Measurements from ENCODE around the gene RTN4R. TPM values are rescaled to one million over a fixed set of nuclear protein-coding genes. Genes with fewer than 3 reads are reported as not detected.
"Not testable (repeated sequence)": the region's sequence is repeated elsewhere in the genome, so short reads cannot be mapped to it uniquely, and the experiment has no call there.

Gene RTN4R
- total and polyA plus RNA-seq, 2 donors (not counting 1 experiment from before 2014, with no cell fraction given) = 0.42 to 0.79 TPM

DNA sequence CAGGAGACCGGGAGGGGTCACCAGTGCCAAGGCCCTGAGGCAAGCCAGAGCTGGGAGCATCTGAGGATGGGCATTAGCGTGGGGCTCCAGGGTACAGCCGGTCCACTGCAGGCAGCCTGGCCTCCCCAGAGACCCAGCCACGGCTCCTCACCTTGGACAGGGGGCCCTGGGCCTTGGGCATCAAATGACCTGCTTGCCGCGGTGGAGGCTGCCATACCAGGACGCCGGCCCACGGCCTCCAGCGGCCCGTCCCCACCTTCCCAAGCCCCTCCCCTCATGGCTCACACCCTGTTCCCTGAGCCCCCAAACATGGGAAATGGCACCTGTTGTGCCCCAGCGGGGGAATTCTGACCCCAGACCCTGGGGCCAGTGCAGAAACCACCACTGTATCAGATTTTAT is 12.7 kb upstream of the RTN4R start:
- DNase-seq (no peak), ATAC-seq (ENCODE audit: low read depth) (no peak)
- POLR2A ChIA-PET = no interaction called here
- Histone ChIP-seq H3K4me2 (replicated peaks; ENCODE audit: low read depth, low read length, poor library complexity, severe bottlenecking) (no peak overlapping the region), H3K79me2 (ENCODE audit: control insufficient read depth, insufficient read depth, low read length) (no peaks in the 10 kb centered on the region), H3K4me1 (ENCODE audit: control insufficient read depth in 2 of 2, insufficient read depth in 2 of 2, low read length in 2 of 2) (no peaks in the 10 kb centered on the region), H3K27me3 (replicated peaks in 1 of 4; ENCODE audit: control extremely low read depth in 1 of 4, control insufficient read depth in 3 of 4, insufficient read depth in 4 of 4, low read length in 3 of 4) (peaks cover 0 to 4% (median 0%) of the 10 kb centered on the region in 4 experiments), H3K9me3 (ENCODE audit: control extremely low read depth in 1 of 3, control insufficient read depth in 2 of 3, insufficient read depth in 1 of 3, low read length in 2 of 3) (no peaks in the 10 kb centered on the region), H3K36me3 (replicated peaks in 1 of 2; ENCODE audit: control extremely low read depth in 1 of 2, control insufficient read depth in 1 of 2, extremely low read depth in 1 of 2, insufficient read depth in 2 of 2, low read length in 1 of 2) (no peaks in the 10 kb centered on the region), H3K9ac (ENCODE audit: low read length) (no peak overlapping the region), H3K27ac (ENCODE audit: low read length in 2 of 2) (no peak overlapping the region), H2AFZ (ENCODE audit: insufficient read depth, low read depth, low read length, poor library complexity, severe bottlenecking) (no peak overlapping the region), H3K4me3 (ENCODE audit: control extremely low read depth in 1 of 5, extremely low read depth in 1 of 5, insufficient read depth in 1 of 5, low read depth in 2 of 5, low read length in 4 of 5) (no peak overlapping the region), H4K20me1 (ENCODE audit: control insufficient read depth, insufficient read depth, low read length, poor library complexity, severe bottlenecking) (no peaks in the 10 kb centered on the region)
- no peak overlapping the region for H3K27ac Mint-ChIP-seq
- H3K9me3 Mint-ChIP-seq (ENCODE audit: insufficient read depth) = no peaks in the 10 kb centered on the region
- TF ChIP-seq, protein P1, sequence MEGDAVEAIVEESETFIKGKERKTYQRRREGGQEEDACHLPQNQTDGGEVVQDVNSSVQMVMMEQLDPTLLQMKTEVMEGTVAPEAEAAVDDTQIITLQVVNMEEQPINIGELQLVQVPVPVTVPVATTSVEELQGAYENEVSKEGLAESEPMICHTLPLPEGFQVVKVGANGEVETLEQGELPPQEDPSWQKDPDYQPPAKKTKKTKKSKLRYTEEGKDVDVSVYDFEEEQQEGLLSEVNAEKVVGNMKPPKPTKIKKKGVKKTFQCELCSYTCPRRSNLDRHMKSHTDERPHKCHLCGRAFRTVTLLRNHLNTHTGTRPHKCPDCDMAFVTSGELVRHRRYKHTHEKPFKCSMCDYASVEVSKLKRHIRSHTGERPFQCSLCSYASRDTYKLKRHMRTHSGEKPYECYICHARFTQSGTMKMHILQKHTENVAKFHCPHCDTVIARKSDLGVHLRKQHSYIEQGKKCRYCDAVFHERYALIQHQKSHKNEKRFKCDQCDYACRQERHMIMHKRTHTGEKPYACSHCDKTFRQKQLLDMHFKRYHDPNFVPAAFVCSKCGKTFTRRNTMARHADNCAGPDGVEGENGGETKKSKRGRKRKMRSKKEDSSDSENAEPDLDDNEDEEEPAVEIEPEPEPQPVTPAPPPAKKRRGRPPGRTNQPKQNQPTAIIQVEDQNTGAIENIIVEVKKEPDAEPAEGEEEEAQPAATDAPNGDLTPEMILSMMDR (IDR thresholded peaks at IDR 0.05) = no peak
- TF ChIP-seq EZH2 (IDR thresholded peaks at IDR 0.05; ENCODE audit: borderline replicate concordance, insufficient read depth, low read depth, low read length, poor library complexity, severe bottlenecking) = no peak
- no peak overlapping the region for H3K4me3 Mint-ChIP-seq
- no peaks in the 10 kb centered on the region for H3K4me1 Mint-ChIP-seq
- CTCF ChIA-PET = interaction anchor here (1.2 kb wide), 1 partner anchor 124 kb away, joined by 7 read pairs; no protein-coding TSS in a partner anchor
- intact Hi-C loops (cut with micrococcal nuclease) = no loop called here
- 96% methylated on average over 7 of the region's 12 CpGs for WGBS (ENCODE audit: insufficient coverage)
- H3K27me3 Mint-ChIP-seq = no peaks in the 10 kb centered on the region

DNA sequence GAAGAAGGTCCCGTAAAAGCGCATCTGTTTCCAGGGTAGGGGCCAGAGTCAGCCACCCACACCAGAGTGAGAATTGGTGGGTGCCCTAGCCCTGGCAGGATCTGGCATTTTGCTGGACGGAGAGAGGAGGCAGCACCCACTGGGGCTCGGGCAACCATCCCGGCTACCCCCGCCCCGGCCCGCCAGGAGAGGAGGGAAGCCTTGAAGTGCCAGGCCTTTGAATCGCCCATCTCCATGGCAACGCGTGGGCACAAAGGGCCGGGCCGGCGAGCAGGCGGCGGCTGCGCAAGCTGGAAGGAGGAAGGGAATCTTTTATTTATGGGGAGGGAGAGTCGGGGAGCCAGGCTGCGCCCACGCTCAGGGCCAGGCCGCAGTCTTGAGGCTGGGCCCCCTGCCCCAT is 12.0 kb upstream of the RTN4R start:
- H3K4me2 ChIP-seq (replicated peaks; ENCODE audit: low read depth, low read length, poor library complexity, severe bottlenecking); H3K4me1 Mint-ChIP-seq; H3K9ac ChIP-seq (ENCODE audit: low read length); DNase-seq; H3K4me3 Mint-ChIP-seq; H3K4me3 ChIP-seq (ENCODE audit: control extremely low read depth in 1 of 5, extremely low read depth in 1 of 5, insufficient read depth in 1 of 5, low read depth in 2 of 5, low read length in 4 of 5); H3K27ac ChIP-seq (ENCODE audit: low read length in 2 of 2); H3K9me3 ChIP-seq (ENCODE audit: control extremely low read depth in 1 of 3, control insufficient read depth in 2 of 3, insufficient read depth in 1 of 3, low read length in 2 of 3); H3K4me1 ChIP-seq (ENCODE audit: control insufficient read depth in 2 of 2, insufficient read depth in 2 of 2, low read length in 2 of 2); H3K79me2 ChIP-seq (ENCODE audit: control insufficient read depth, insufficient read depth, low read length); CTCF ChIA-PET; H3K36me3 ChIP-seq (replicated peaks in 1 of 2; ENCODE audit: control extremely low read depth in 1 of 2, control insufficient read depth in 1 of 2, extremely low read depth in 1 of 2, insufficient read depth in 2 of 2, low read length in 1 of 2); POLR2A ChIA-PET; H3K27me3 ChIP-seq (replicated peaks in 1 of 4; ENCODE audit: control extremely low read depth in 1 of 4, control insufficient read depth in 3 of 4, insufficient read depth in 4 of 4, low read length in 3 of 4); H3K9me3 Mint-ChIP-seq (ENCODE audit: insufficient read depth); H3K27ac Mint-ChIP-seq; intact Hi-C loops (cut with micrococcal nuclease); H2AFZ ChIP-seq (ENCODE audit: insufficient read depth, low read depth, low read length, poor library complexity, severe bottlenecking); ATAC-seq (ENCODE audit: low read depth); H3K27me3 Mint-ChIP-seq; H4K20me1 ChIP-seq (ENCODE audit: control insufficient read depth, insufficient read depth, low read length, poor library complexity, severe bottlenecking): not testable (repeated sequence)
- WGBS (ENCODE audit: insufficient coverage) = 81% methylated on average over 7 of the region's 21 CpGs
